HEK293 (cell line): Measurements from ENCODE around the gene TNIK.

Experiments used
- CTCF ChIA-PET: fragments of 350-600 bp; formaldehyde crosslinking; extraction: SDS; loops from one replicate; lab custom pipeline; 2021; ENCODE audit warnings: antibody characterized with exemption; lab: Yijun Ruan, JAX
- POLR2A ChIA-PET: fragments of 300-600 bp; formaldehyde crosslinking; extraction: SDS; loops from one replicate; lab custom pipeline; 2020; ENCODE audit warnings: antibody characterized with exemption, inconsistent platforms; lab: Yijun Ruan, JAX
- H3K27ac ChIP-seq: fragments of 200-500 bp; sonication (Bioruptor generic); 2 replicates; pipeline ENCODE4 v1.5.1; 2014; ENCODE audit warnings: low read depth, low read length, control low read depth, inconsistent platforms; ENCODE audit errors: extremely low read depth
- H3K36me3 ChIP-seq, 2 experiments: fragments of 200-500 bp in 1 of 2; sonication (Bioruptor generic) in 1 of 2; 1 replicate in 1 of 2; 2 replicates in 1 of 2; pipeline ENCODE4 v1.5.1; 2014 to 2017; ENCODE audit warnings: inconsistent platforms in 2 of 2, low read length in 2 of 2; ENCODE audit not compliant: control insufficient read depth in 2 of 2, insufficient read depth in 1 of 2
- H3K4me1 ChIP-seq: fragments of 200-500 bp; sonication (Bioruptor generic); 2 replicates; pipeline ENCODE4 v1.5.1; 2014; ENCODE audit warnings: mild to moderate bottlenecking, low read length, inconsistent platforms; ENCODE audit not compliant: control insufficient read depth, insufficient read depth
- H3K4me3 ChIP-seq: 2 replicates; pipeline ENCODE4 v1.5.1; 2011; ENCODE audit warnings: low read depth, mild to moderate bottlenecking, control low read depth, low read length, moderate library complexity
- H3K9me3 ChIP-seq: fragments of 200-500 bp; sonication (Bioruptor generic); 2 replicates; pipeline ENCODE4 v1.5.1; 2014; ENCODE audit warnings: low read depth, low read length, inconsistent platforms; ENCODE audit not compliant: control insufficient read depth, insufficient read depth
- HOXA7 ChIP-seq: sonication (generic); formaldehyde crosslinking; IDR thresholded peaks from 2 replicates; pipeline ENCODE4 v1.8.1; 2022; ENCODE audit warnings: missing genetic modification reagents, borderline replicate concordance
- IKZF3 ChIP-seq: fragments of 450-650 bp; IDR thresholded peaks from 2 replicates; pipeline ENCODE4 v1.5.0; 2018; ENCODE audit warnings: missing biosample characterization, mild to moderate bottlenecking, missing genetic modification characterization, moderate library complexity
- RBAK ChIP-seq: fragments of 450-650 bp; formaldehyde crosslinking; IDR thresholded peaks from 2 replicates; pipeline ENCODE4 v1.5.1; 2016; ENCODE audit warnings: missing biosample characterization, missing genetic modification characterization
- SALL2 ChIP-seq: fragments of 450-650 bp; formaldehyde crosslinking; IDR thresholded peaks from 2 replicates; pipeline ENCODE4 v1.5.0; 2017; ENCODE audit warnings: missing biosample characterization, mild to moderate bottlenecking, missing genetic modification characterization, borderline replicate concordance
- SETDB1 ChIP-seq: IDR thresholded peaks from one replicate; pipeline ENCODE4 v1.6.1; 2017; ENCODE audit warnings: mild to moderate bottlenecking, low read length, moderate library complexity, mixed read lengths; ENCODE audit not compliant: insufficient read length
- SP2 ChIP-seq: fragments of 450-650 bp; formaldehyde crosslinking; IDR thresholded peaks from 2 replicates; pipeline ENCODE4 v1.5.1; 2016; ENCODE audit warnings: missing biosample characterization, missing genetic modification characterization
- ZEB2 ChIP-seq: fragments of 450-650 bp; formaldehyde crosslinking; IDR thresholded peaks from 2 replicates; pipeline ENCODE4 v1.5.1; 2016; ENCODE audit warnings: missing biosample characterization, missing genetic modification characterization
- ZNF138 ChIP-seq: fragments of 450-650 bp; formaldehyde crosslinking; IDR thresholded peaks from 2 replicates; pipeline ENCODE4 v1.5.1; 2016; ENCODE audit warnings: missing biosample characterization, missing genetic modification characterization, borderline replicate concordance
- ZNF169 ChIP-seq: fragments of 450-650 bp; formaldehyde crosslinking; IDR thresholded peaks from 2 replicates; pipeline ENCODE4 v1.5.1; 2016; ENCODE audit warnings: missing biosample characterization, missing genetic modification characterization
- ZNF19 ChIP-seq: fragments of 450-650 bp; formaldehyde crosslinking; IDR thresholded peaks from 2 replicates; pipeline ENCODE4; 2016; ENCODE audit warnings: missing biosample characterization, missing genetic modification characterization, low read depth
- ZNF324 ChIP-seq: fragments of 450-650 bp; formaldehyde crosslinking; IDR thresholded peaks from 2 replicates; pipeline ENCODE4 v1.5.1; 2016; ENCODE audit warnings: missing biosample characterization, missing genetic modification characterization
- ZNF350 ChIP-seq: fragments of 450-650 bp; formaldehyde crosslinking; IDR thresholded peaks from 2 replicates; pipeline ENCODE4 v1.5.0; 2017; ENCODE audit warnings: missing biosample characterization, mild to moderate bottlenecking, missing genetic modification characterization
- ZNF426 ChIP-seq: fragments of 450-650 bp; formaldehyde crosslinking; IDR thresholded peaks from 2 replicates; pipeline ENCODE4 v1.5.1; 2017; ENCODE audit warnings: missing biosample characterization, missing genetic modification characterization, mild to moderate bottlenecking, inconsistent platforms, moderate library complexity
- ZNF529 ChIP-seq: fragments of 450-650 bp; formaldehyde crosslinking; IDR thresholded peaks from 2 replicates; pipeline ENCODE4 v1.5.1; 2017; ENCODE audit warnings: missing genetic modification characterization, missing biosample characterization; ENCODE audit not compliant: insufficient replicate concordance
- ZNF571 ChIP-seq: fragments of 450-650 bp; formaldehyde crosslinking; IDR thresholded peaks from 2 replicates; pipeline ENCODE4 v1.5.0; 2017; ENCODE audit warnings: missing biosample characterization, missing genetic modification characterization
- ZNF654 ChIP-seq: fragments of 450-650 bp; formaldehyde crosslinking; IDR thresholded peaks from 2 replicates; pipeline ENCODE4 v1.5.1; 2016; ENCODE audit warnings: low read depth, missing biosample characterization, missing genetic modification characterization
- ZNF791 ChIP-seq: fragments of 450-650 bp; formaldehyde crosslinking; IDR thresholded peaks from 2 replicates; pipeline ENCODE4 v1.5.1; 2016; ENCODE audit warnings: missing biosample characterization, missing genetic modification characterization
- ZNF837 ChIP-seq: fragments of 450-650 bp; formaldehyde crosslinking; IDR thresholded peaks from 2 replicates; pipeline ENCODE4 v1.5.1; 2016; ENCODE audit warnings: missing biosample characterization, missing genetic modification characterization
- ZSCAN23 ChIP-seq: fragments of 450-650 bp; formaldehyde crosslinking; IDR thresholded peaks from 2 replicates; pipeline ENCODE4 v1.5.1; 2016; ENCODE audit warnings: missing biosample characterization, missing genetic modification characterization
- TF ChIP-seq, protein P1 (sequence below): fragments of 450-650 bp; formaldehyde crosslinking; IDR thresholded peaks from 2 replicates; pipeline ENCODE4 v1.5.1; 2016; ENCODE audit warnings: missing biosample characterization, missing genetic modification characterization
- TF ChIP-seq, protein P2 (sequence below): fragments of 450-650 bp; formaldehyde crosslinking; optimal IDR thresholded peaks from 2 replicates; pipeline ENCODE3; 2016; ENCODE audit warnings: missing biosample characterization, mild to moderate bottlenecking, missing genetic modification characterization
- TF ChIP-seq, protein P3 (sequence below): fragments of 450-650 bp; formaldehyde crosslinking; IDR thresholded peaks from 2 replicates; pipeline ENCODE4 v1.5.1; 2016; ENCODE audit warnings: missing biosample characterization, missing genetic modification characterization, borderline replicate concordance
- TF ChIP-seq, protein P4 (sequence below): fragments of 450-650 bp; formaldehyde crosslinking; IDR thresholded peaks from 2 replicates; pipeline ENCODE4 v1.5.1; 2016; ENCODE audit warnings: missing biosample characterization, missing genetic modification characterization, low read depth

TNIK gene

DNA sequence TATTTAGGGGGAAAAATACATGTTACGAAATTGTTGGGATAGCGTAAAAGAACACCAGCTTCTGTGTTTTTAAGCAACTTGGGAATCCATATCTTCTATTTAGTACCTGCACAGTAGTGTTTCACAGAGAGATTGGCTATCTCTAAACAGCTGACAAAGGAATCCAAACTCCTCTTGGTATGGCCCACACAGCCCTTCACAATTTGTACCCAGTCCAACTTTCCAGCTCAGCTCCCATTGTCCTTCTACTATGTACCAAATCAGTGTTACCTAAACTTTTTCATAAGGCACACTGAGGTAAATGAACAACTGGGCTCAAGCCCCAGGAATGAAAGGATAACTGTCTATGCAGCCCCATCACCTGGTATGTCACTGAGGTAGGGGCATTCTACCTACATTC is 61.9 kb downstream of the TNIK start:
- Histone ChIP-seq H3K4me3 (no peak overlapping the region), H3K9me3 (no peaks in the 10 kb centered on the region), H3K27ac (no peak overlapping the region)
- POLR2A ChIA-PET, result no interaction called here
- CTCF ChIA-PET, result interaction anchor here (0.8 kb wide), 1 partner anchor 15 kb away, joined by 3 read pairs; no protein-coding TSS in a partner anchor
- TF ChIP-seq SETDB1 (no peak), ZNF324 (no peak), RBAK (no peak), ZNF571 (tag by site-specific recombination) (no peak), IKZF3 (tag by site-specific recombination) (no peak), ZNF138 (tag by site-specific recombination) (no peak), SP2 (tag by site-specific recombination) (no peak), ZNF791 (no peak), HOXA7 (CRISPR knock-in tag) (no peak)
- TF ChIP-seq, protein P1, sequence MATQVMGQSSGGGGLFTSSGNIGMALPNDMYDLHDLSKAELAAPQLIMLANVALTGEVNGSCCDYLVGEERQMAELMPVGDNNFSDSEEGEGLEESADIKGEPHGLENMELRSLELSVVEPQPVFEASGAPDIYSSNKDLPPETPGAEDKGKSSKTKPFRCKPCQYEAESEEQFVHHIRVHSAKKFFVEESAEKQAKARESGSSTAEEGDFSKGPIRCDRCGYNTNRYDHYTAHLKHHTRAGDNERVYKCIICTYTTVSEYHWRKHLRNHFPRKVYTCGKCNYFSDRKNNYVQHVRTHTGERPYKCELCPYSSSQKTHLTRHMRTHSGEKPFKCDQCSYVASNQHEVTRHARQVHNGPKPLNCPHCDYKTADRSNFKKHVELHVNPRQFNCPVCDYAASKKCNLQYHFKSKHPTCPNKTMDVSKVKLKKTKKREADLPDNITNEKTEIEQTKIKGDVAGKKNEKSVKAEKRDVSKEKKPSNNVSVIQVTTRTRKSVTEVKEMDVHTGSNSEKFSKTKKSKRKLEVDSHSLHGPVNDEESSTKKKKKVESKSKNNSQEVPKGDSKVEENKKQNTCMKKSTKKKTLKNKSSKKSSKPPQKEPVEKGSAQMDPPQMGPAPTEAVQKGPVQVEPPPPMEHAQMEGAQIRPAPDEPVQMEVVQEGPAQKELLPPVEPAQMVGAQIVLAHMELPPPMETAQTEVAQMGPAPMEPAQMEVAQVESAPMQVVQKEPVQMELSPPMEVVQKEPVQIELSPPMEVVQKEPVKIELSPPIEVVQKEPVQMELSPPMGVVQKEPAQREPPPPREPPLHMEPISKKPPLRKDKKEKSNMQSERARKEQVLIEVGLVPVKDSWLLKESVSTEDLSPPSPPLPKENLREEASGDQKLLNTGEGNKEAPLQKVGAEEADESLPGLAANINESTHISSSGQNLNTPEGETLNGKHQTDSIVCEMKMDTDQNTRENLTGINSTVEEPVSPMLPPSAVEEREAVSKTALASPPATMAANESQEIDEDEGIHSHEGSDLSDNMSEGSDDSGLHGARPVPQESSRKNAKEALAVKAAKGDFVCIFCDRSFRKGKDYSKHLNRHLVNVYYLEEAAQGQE, result no peak
- TF ChIP-seq, protein P2, sequence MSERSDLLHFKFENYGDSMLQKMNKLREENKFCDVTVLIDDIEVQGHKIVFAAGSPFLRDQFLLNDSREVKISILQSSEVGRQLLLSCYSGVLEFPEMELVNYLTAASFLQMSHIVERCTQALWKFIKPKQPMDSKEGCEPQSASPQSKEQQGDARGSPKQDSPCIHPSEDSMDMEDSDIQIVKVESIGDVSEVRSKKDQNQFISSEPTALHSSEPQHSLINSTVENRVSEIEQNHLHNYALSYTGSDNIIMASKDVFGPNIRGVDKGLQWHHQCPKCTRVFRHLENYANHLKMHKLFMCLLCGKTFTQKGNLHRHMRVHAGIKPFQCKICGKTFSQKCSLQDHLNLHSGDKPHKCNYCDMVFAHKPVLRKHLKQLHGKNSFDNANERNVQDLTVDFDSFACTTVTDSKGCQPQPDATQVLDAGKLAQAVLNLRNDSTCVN (tag by site-specific recombination), result no peak
- TF ChIP-seq, all 188 proteins: peak for 0
- no peaks in the 10 kb centered on the region for H3K4me1 ChIP-seq
- no peaks in the 10 kb centered on the region for H3K36me3 ChIP-seq

DNA sequence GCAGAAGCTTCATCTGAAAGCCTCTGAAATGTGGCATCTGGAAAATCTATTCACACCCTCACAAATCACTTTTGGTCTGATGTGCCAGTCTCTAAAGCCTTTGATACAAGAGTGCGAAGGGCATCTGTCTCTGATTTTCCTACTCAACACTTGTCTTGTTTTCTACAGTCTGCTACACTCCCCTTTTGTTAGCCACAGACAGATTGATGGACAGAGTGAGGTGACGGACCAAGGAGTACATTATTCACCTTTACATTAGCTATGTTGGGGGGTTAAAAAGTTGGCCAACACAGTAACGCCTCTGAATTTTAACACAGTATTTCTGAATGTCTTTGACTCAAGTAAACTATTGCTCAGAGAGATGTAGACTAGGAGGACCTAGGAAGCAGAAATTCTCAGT is 63.1 kb downstream of the TNIK start:
- POLR2A ChIA-PET, result no interaction called here
- CTCF ChIA-PET, result no interaction called here
- no peaks in the 10 kb centered on the region for H3K4me1 ChIP-seq
- H3K4me3 ChIP-seq, result no peak overlapping the region
- no peaks in the 10 kb centered on the region for H3K36me3 ChIP-seq
- no peaks in the 10 kb centered on the region for H3K9me3 ChIP-seq
- H3K27ac ChIP-seq, result no peak overlapping the region
- TF ChIP-seq ZNF837 (tag by site-specific recombination) (no peak), ZNF654 (tag by site-specific recombination) (no peak), ZNF529 (tag by site-specific recombination) (no peak), SALL2 (tag by site-specific recombination) (no peak), ZEB2 (tag by site-specific recombination) (no peak), ZNF19 (tag by site-specific recombination) (no peak), ZNF350 (tag by site-specific recombination) (no peak), ZNF426 (tag by site-specific recombination) (no peak), ZSCAN23 (tag by site-specific recombination) (no peak), ZNF169 (tag by site-specific recombination) (no peak)
- TF ChIP-seq, protein P2 (tag by site-specific recombination), result no peak
- TF ChIP-seq, protein P3, sequence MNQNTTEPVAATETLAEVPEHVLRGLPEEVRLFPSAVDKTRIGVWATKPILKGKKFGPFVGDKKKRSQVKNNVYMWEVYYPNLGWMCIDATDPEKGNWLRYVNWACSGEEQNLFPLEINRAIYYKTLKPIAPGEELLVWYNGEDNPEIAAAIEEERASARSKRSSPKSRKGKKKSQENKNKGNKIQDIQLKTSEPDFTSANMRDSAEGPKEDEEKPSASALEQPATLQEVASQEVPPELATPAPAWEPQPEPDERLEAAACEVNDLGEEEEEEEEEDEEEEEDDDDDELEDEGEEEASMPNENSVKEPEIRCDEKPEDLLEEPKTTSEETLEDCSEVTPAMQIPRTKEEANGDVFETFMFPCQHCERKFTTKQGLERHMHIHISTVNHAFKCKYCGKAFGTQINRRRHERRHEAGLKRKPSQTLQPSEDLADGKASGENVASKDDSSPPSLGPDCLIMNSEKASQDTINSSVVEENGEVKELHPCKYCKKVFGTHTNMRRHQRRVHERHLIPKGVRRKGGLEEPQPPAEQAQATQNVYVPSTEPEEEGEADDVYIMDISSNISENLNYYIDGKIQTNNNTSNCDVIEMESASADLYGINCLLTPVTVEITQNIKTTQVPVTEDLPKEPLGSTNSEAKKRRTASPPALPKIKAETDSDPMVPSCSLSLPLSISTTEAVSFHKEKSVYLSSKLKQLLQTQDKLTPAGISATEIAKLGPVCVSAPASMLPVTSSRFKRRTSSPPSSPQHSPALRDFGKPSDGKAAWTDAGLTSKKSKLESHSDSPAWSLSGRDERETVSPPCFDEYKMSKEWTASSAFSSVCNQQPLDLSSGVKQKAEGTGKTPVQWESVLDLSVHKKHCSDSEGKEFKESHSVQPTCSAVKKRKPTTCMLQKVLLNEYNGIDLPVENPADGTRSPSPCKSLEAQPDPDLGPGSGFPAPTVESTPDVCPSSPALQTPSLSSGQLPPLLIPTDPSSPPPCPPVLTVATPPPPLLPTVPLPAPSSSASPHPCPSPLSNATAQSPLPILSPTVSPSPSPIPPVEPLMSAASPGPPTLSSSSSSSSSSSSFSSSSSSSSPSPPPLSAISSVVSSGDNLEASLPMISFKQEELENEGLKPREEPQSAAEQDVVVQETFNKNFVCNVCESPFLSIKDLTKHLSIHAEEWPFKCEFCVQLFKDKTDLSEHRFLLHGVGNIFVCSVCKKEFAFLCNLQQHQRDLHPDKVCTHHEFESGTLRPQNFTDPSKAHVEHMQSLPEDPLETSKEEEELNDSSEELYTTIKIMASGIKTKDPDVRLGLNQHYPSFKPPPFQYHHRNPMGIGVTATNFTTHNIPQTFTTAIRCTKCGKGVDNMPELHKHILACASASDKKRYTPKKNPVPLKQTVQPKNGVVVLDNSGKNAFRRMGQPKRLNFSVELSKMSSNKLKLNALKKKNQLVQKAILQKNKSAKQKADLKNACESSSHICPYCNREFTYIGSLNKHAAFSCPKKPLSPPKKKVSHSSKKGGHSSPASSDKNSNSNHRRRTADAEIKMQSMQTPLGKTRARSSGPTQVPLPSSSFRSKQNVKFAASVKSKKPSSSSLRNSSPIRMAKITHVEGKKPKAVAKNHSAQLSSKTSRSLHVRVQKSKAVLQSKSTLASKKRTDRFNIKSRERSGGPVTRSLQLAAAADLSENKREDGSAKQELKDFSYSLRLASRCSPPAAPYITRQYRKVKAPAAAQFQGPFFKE (tag by site-specific recombination), result no peak
- TF ChIP-seq, protein P4, sequence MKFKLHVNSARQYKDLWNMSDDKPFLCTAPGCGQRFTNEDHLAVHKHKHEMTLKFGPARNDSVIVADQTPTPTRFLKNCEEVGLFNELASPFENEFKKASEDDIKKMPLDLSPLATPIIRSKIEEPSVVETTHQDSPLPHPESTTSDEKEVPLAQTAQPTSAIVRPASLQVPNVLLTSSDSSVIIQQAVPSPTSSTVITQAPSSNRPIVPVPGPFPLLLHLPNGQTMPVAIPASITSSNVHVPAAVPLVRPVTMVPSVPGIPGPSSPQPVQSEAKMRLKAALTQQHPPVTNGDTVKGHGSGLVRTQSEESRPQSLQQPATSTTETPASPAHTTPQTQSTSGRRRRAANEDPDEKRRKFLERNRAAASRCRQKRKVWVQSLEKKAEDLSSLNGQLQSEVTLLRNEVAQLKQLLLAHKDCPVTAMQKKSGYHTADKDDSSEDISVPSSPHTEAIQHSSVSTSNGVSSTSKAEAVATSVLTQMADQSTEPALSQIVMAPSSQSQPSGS (tag by site-specific recombination), result no peak
